Osteocyte (in vitro differentiated cells): ENCODE results near the gene PTPRM. TPM values are rescaled to one million over a fixed set of nuclear protein-coding genes. Genes with fewer than 3 reads are reported as not detected.

Experiments used
- DNase-seq: peaks from one replicate; pipeline ENCODE4 v3.0.0; 2021; ENCODE audit warnings: mixed read lengths; ENCODE audit not compliant: unreplicated experiment; ENCODE audit errors: extremely low spot score
- H3K27ac Mint-ChIP-seq: one replicate; pipeline ENCODE4 v1.8.0; 2021; ENCODE audit warnings: mild to moderate bottlenecking, mixed read lengths; ENCODE audit not compliant: unreplicated experiment
- H3K27me3 Mint-ChIP-seq: one replicate; pipeline ENCODE4 v1.8.0; 2021; ENCODE audit warnings: mixed read lengths; ENCODE audit not compliant: unreplicated experiment
- H3K36me3 Mint-ChIP-seq: one replicate; pipeline ENCODE4 v1.8.0; 2021; ENCODE audit warnings: mixed read lengths; ENCODE audit not compliant: unreplicated experiment
- H3K4me1 Mint-ChIP-seq: one replicate; pipeline ENCODE4 v1.8.0; 2021; ENCODE audit warnings: mixed read lengths; ENCODE audit not compliant: unreplicated experiment
- H3K4me3 Mint-ChIP-seq: one replicate; pipeline ENCODE4 v1.8.0; 2021; ENCODE audit warnings: mild to moderate bottlenecking, moderate library complexity, mixed read lengths; ENCODE audit not compliant: unreplicated experiment
- H3K9me3 Mint-ChIP-seq: one replicate; pipeline ENCODE4 v1.8.0; 2021; ENCODE audit warnings: mixed read lengths; ENCODE audit not compliant: unreplicated experiment
- CTCF ChIP-seq: fragments of 200-600 bp; sonication (generic); IDR thresholded peaks from 2 replicates; pipeline ENCODE4 v1.5.0; 2021; ENCODE audit warnings: antibody characterized with exemption, mild to moderate bottlenecking, moderate library complexity
- total RNA-seq: library from RNA; stranded (reverse); gene quantifications from 2 replicates; pipeline ENCODE4 v1.2.1, GENCODE V29; 2021

The PTPRM gene
- total RNA-seq, 1 donor from 2014 or later, result 105 TPM

- no peaks in the 10 kb centered on the region for H3K27me3 Mint-ChIP-seq
- no peak for DNase-seq
- no peak for TF ChIP-seq CTCF
- no peak overlapping the region for H3K27ac Mint-ChIP-seq
- H3K4me1 Mint-ChIP-seq, result no peaks in the 10 kb centered on the region
- H3K36me3 Mint-ChIP-seq, result peaks cover 23% of the 10 kb centered on the region
- no peak overlapping the region for H3K4me3 Mint-ChIP-seq
- H3K9me3 Mint-ChIP-seq, result no peaks in the 10 kb centered on the region
Observed at GRCh38 chr18:8314124-8314523, 747.0 kb downstream of the PTPRM start.

- Mint-ChIP-seq H3K4me1 (peaks cover 5% of the 10 kb centered on the region), H3K27me3 (no peaks in the 10 kb centered on the region), H3K9me3 (no peaks in the 10 kb centered on the region), H3K27ac (no peak overlapping the region), H3K36me3 (peaks cover 33% of the 10 kb centered on the region), H3K4me3 (no peak overlapping the region)
- TF ChIP-seq CTCF, result no peak
- no peak for DNase-seq
Observed at GRCh38 chr18:8319798-8320489, 752.8 kb downstream of the PTPRM start.

- no peak for TF ChIP-seq CTCF
- no peak for DNase-seq
- no peaks in the 10 kb centered on the region for H3K27me3 Mint-ChIP-seq
- no peak overlapping the region for H3K27ac Mint-ChIP-seq
- H3K4me3 Mint-ChIP-seq, result no peak overlapping the region
- peaks cover 18% of the 10 kb centered on the region for H3K36me3 Mint-ChIP-seq
- peaks cover 4% of the 10 kb centered on the region for H3K9me3 Mint-ChIP-seq
- H3K4me1 Mint-ChIP-seq, result peaks cover 10% of the 10 kb centered on the region
Observed at GRCh38 chr18:8322486-8322885, 755.4 kb downstream of the PTPRM start.

- DNase-seq, result no peak
- H3K27me3 Mint-ChIP-seq, result no peaks in the 10 kb centered on the region
- peaks cover 4% of the 10 kb centered on the region for H3K9me3 Mint-ChIP-seq
- no peak for TF ChIP-seq CTCF
- H3K36me3 Mint-ChIP-seq, result peaks cover 11% of the 10 kb centered on the region
- H3K4me3 Mint-ChIP-seq, result no peak overlapping the region
- H3K4me1 Mint-ChIP-seq, result peaks cover 30% of the 10 kb centered on the region
- H3K27ac Mint-ChIP-seq, result no peak overlapping the region
Observed at GRCh38 chr18:8324343-8325065, 757.4 kb downstream of the PTPRM start.

- DNase-seq, result no peak
- peaks cover 4% of the 10 kb centered on the region for H3K9me3 Mint-ChIP-seq
- peaks cover 8% of the 10 kb centered on the region for H3K36me3 Mint-ChIP-seq
- no peak overlapping the region for H3K4me3 Mint-ChIP-seq
- H3K27me3 Mint-ChIP-seq, result no peaks in the 10 kb centered on the region
- TF ChIP-seq CTCF, result no peak
- H3K4me1 Mint-ChIP-seq, result peaks cover 28% of the 10 kb centered on the region
- H3K27ac Mint-ChIP-seq, result no peak overlapping the region
Observed at GRCh38 chr18:8326763-8327394, 759.8 kb downstream of the PTPRM start.
